GM23248 (cell line): Measurements from ENCODE around the gene MS4A4A. TPM values are rescaled to one million over a fixed set of nuclear protein-coding genes. Genes with fewer than 3 reads are reported as not detected.
"Not testable (repeated sequence)": the region's sequence is repeated elsewhere in the genome, so short reads cannot be mapped to it uniquely, and the experiment has no call there.

ENCODE experiments used
- DNase-seq: peaks from one replicate; pipeline ENCODE4 v3.0.0-alpha.2; 2015
- H2AFZ ChIP-seq: fragments of 200-600 bp; sonication (generic); 2 replicates; pipeline ENCODE4 v1.6.1; 2016; ENCODE audit warnings: antibody characterized with exemption
- H3F3A ChIP-seq: fragments of 200-600 bp; sonication (generic); 2 replicates; pipeline ENCODE4 v1.6.1; 2016; ENCODE audit warnings: mild to moderate bottlenecking, antibody characterized with exemption, mixed run types; ENCODE audit not compliant: insufficient read depth
- H3K27ac ChIP-seq: fragments of 200-600 bp; sonication (generic); 2 replicates; pipeline ENCODE4 v1.5.1; 2016; ENCODE audit warnings: mild to moderate bottlenecking
- H3K27me3 ChIP-seq: fragments of 200-600 bp; sonication (generic); replicated peaks from 2 replicates; pipeline ENCODE4 v1.6.1; 2016; ENCODE audit warnings: mild to moderate bottlenecking; ENCODE audit not compliant: insufficient read depth
- H3K36me3 ChIP-seq: fragments of 200-600 bp; sonication (generic); 2 replicates; pipeline ENCODE4 v1.6.1; 2016; ENCODE audit warnings: low read depth, mild to moderate bottlenecking
- H3K4me1 ChIP-seq: fragments of 200-600 bp; sonication (generic); 2 replicates; pipeline ENCODE4 v1.6.1; 2016; ENCODE audit warnings: mild to moderate bottlenecking; ENCODE audit not compliant: insufficient read depth
- H3K4me2 ChIP-seq: fragments of 200-600 bp; sonication (generic); one replicate; pipeline ENCODE4 v1.6.1; 2016; ENCODE audit warnings: mild to moderate bottlenecking; ENCODE audit not compliant: unreplicated experiment
- H3K4me3 ChIP-seq: fragments of 200-600 bp; sonication (generic); 2 replicates; pipeline ENCODE4 v1.5.1; 2016; ENCODE audit warnings: mild to moderate bottlenecking
- H3K79me2 ChIP-seq: fragments of 200-600 bp; sonication (generic); 2 replicates; pipeline ENCODE4 v1.6.1; 2016; ENCODE audit warnings: mild to moderate bottlenecking; ENCODE audit not compliant: insufficient read depth
- H3K9ac ChIP-seq: fragments of 200-600 bp; sonication (generic); 2 replicates; pipeline ENCODE4 v1.6.1; 2016; ENCODE audit warnings: mild to moderate bottlenecking
- H3K9me2 ChIP-seq: fragments of 200-600 bp; sonication (generic); 2 replicates; pipeline ENCODE4 v1.6.1; 2016; ENCODE audit warnings: mixed run types, mild to moderate bottlenecking, moderate library complexity; ENCODE audit not compliant: insufficient read depth
- H3K9me3 ChIP-seq: fragments of 200-600 bp; sonication (generic); one replicate; pipeline ENCODE4 v1.6.1; 2017; ENCODE audit warnings: low read depth
- H4K20me1 ChIP-seq: fragments of 200-600 bp; sonication (generic); 2 replicates; pipeline ENCODE4 v1.6.0; 2016; ENCODE audit not compliant: insufficient read depth
- EZH2 ChIP-seq: fragments of 200-600 bp; sonication (generic); IDR thresholded peaks from 2 replicates; pipeline ENCODE4 v1.6.1; 2018; ENCODE audit warnings: antibody characterized with exemption, mild to moderate bottlenecking; ENCODE audit not compliant: insufficient read depth, poor library complexity, severe bottlenecking
- EZH2phosphoT487 ChIP-seq: fragments of 200-600 bp; sonication (generic); IDR thresholded peaks from 2 replicates; pipeline ENCODE4 v1.6.1; 2018; ENCODE audit warnings: antibody characterized with exemption, moderate library complexity, mild to moderate bottlenecking, low read depth; ENCODE audit not compliant: insufficient read depth
- WGBS, 2 experiments: methylation state at CpG; one replicate each; pipeline ENCODE4 v1.1.6; 2015 to 2017; ENCODE audit warnings: low lambda C conversion rate in 2 of 2, low coverage in 1 of 2; ENCODE audit errors: missing lambda C conversion rate in 2 of 2; 5-methylcytosine and 5-hydroxymethylcytosine counted together
- in situ Hi-C: fragments of 300-500 bp; cut with MboI; formaldehyde crosslinking; loops from 2 replicates; pipeline ENCODE4 v1.15.0; 2020
- polyA plus RNA-seq: library from polyadenylated mRNA; unstranded; fragments of >200 nt; fragmentation: Nextera tagmentation; extraction: Ambion mirVana; gene quantifications from 2 replicates; pipeline ENCODE4 v1.2.1, GENCODE V29; 2016
- total RNA-seq: library from RNA; depleted of rRNA; stranded (reverse); fragments of >200 nt; shearing (Covaris generic); gene quantifications from 2 replicates; pipeline ENCODE4 v1.2.3, GENCODE V29; 2014

Gene MS4A4A
- total and polyA plus RNA-seq, 2 experiments from 2014 or later, result not detected

- Histone ChIP-seq H3K9me2 (no peaks in the 10 kb centered on the region), H2AFZ (no peak overlapping the region), H3K79me2 (no peaks in the 10 kb centered on the region), H3F3A (no peaks in the 10 kb centered on the region), H3K4me1 (no peaks in the 10 kb centered on the region), H3K27me3 (no peaks in the 10 kb centered on the region), H3K9ac (no peak overlapping the region), H3K36me3 (no peaks in the 10 kb centered on the region), H3K4me3 (no peak overlapping the region), H3K4me2 (no peak overlapping the region), H3K27ac (no peak overlapping the region), H4K20me1 (no peaks in the 10 kb centered on the region), H3K9me3 (no peaks in the 10 kb centered on the region)
- in situ Hi-C loops, result no loop called here
- TF ChIP-seq EZH2phosphoT487 (no peak), EZH2 (no peak)
- 2 to 6% methylated on average over 2 of the region's 2 CpGs for WGBS, 2 experiments
- no peak for DNase-seq
Measured at GRCh38 chr11:60281485-60281884, 1.0 kb downstream of the MS4A4A start.

DNA sequence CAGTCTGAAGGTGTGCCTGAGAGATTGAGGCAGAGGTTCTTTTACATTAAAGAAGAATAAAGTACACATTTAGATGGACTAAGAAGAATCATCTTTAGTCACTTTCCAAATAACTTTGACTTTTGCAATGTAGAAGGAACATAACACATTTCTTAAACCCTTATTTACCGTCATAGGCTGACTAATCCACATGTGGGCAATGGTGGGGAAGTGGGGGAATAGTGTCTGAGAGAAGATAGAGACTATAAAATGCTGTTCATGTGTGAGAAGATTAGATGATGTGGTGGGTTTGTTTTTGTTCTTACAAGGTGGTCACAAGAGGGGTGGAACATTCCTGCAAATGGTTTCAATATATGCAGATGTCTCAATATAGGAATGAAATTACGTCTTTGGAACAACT, 1.8 kb downstream of the MS4A4A start:
- in situ Hi-C loops, result no loop called here

DNA sequence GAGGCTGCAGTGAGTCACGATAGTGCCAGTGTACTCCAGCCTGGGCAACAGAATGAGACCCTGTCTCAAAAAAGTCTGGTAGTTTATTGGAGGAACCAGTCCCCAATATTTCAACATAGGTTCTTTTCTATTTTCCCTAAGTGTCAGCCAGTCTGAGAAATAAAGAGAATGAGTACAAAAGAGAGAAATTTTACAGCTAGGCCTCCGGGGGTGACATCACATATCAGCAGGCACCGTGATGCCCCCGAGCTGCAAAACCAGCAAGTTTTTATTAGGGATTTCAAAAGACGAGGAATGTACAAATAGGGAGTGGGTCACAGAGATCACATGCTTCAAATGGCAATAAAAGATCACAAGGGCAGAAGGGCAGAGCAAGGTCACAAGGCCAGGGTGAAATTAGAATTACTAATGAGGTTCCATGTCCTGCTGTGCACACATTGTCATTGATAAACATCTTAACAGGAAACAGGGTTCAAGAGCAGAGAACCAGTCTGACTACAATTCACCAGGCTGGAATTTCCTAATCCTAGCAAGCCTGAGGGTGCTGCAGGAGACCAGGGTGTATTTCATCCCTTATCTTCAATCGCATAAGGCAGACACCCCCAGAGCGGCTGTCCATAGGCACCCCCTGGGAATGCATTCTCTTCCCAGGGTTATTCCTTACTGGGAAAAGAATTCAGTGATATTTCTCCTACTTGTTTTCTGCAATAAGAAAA, 5.1 kb downstream of the MS4A4A start:
- H4K20me1 ChIP-seq, H3K9ac ChIP-seq, in situ Hi-C loops, H3K9me2 ChIP-seq, H3K4me2 ChIP-seq, H3K9me3 ChIP-seq, H2AFZ ChIP-seq, H3F3A ChIP-seq, H3K4me3 ChIP-seq, H3K27me3 ChIP-seq, H3K79me2 ChIP-seq, DNase-seq, H3K4me1 ChIP-seq, H3K36me3 ChIP-seq, H3K27ac ChIP-seq: not testable (repeated sequence)
- WGBS, 2 experiments, result 2 to 3% methylated on average over 7 of the region's 7 CpGs

More for the DNA sequence above, 1.8 kb downstream of the MS4A4A start:
- no peak for TF ChIP-seq EZH2phosphoT487
- TF ChIP-seq EZH2, result no peak
- Histone ChIP-seq H2AFZ (no peak overlapping the region), H3K4me2 (no peak overlapping the region), H3K27ac (no peak overlapping the region), H3K4me1 (no peaks in the 10 kb centered on the region), H3K36me3 (no peaks in the 10 kb centered on the region), H4K20me1 (no peaks in the 10 kb centered on the region), H3K27me3 (no peaks in the 10 kb centered on the region), H3K9ac (no peak overlapping the region), H3K4me3 (no peak overlapping the region), H3K9me2 (no peaks in the 10 kb centered on the region), H3K9me3 (no peaks in the 10 kb centered on the region), H3F3A (no peaks in the 10 kb centered on the region), H3K79me2 (no peaks in the 10 kb centered on the region)
- 1 to 6% methylated on average over 2 of the region's 2 CpGs for WGBS, 2 experiments
- no peak for DNase-seq

DNA sequence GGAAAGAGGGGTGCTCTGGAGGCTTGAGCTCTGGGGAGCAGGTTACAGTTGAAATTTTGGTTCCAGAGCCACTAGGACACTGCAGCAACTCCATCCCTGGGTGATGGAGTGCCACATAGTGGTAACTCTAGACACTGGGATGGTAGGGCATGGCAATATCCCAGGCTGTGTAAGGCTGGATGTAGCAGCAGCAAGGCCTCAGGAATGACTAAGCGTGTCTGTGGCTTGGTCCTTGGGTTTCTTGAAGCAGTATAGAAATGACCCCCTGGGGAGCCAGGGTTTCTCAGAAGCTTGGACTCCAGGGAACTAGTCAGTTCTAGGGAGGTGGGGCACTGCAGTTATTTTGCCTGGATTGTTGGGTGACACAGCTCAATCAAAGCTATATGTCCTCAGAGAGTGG, 8.1 kb downstream of the MS4A4A start:
- in situ Hi-C loops, result no loop called here
- Histone ChIP-seq H3K36me3 (no peaks in the 10 kb centered on the region), H4K20me1 (no peaks in the 10 kb centered on the region), H3K4me3 (no peak overlapping the region), H2AFZ (no peak overlapping the region), H3F3A (no peaks in the 10 kb centered on the region), H3K9me2 (no peaks in the 10 kb centered on the region), H3K79me2 (no peaks in the 10 kb centered on the region), H3K27ac (no peak overlapping the region), H3K9me3 (no peaks in the 10 kb centered on the region), H3K27me3 (no peaks in the 10 kb centered on the region), H3K4me1 (no peaks in the 10 kb centered on the region), H3K4me2 (no peak overlapping the region), H3K9ac (no peak overlapping the region)
- TF ChIP-seq EZH2phosphoT487, result no peak
- no peak for TF ChIP-seq EZH2
- 0 to 30% methylated on average over 1 of the region's 1 CpG for WGBS, 2 experiments
- DNase-seq, result no peak

GRCh38 chr11:60292145-60292544, 11.7 kb downstream of the MS4A4A start:
- Histone ChIP-seq H3K9me3 (no peaks in the 10 kb centered on the region), H3K4me2 (no peak overlapping the region), H3K9me2 (no peaks in the 10 kb centered on the region), H2AFZ (no peak overlapping the region), H3F3A (no peaks in the 10 kb centered on the region), H3K9ac (no peak overlapping the region), H3K36me3 (no peaks in the 10 kb centered on the region), H3K4me1 (no peaks in the 10 kb centered on the region), H4K20me1 (no peaks in the 10 kb centered on the region), H3K4me3 (no peak overlapping the region), H3K27ac (no peak overlapping the region), H3K79me2 (no peaks in the 10 kb centered on the region), H3K27me3 (no peaks in the 10 kb centered on the region)
- DNase-seq, result no peak
- in situ Hi-C loops, result no loop called here
- TF ChIP-seq EZH2phosphoT487 (no peak), EZH2 (no peak)
- 3 to 4% methylated on average over 2 of the region's 2 CpGs for WGBS, 2 experiments
